Measurements from ENCODE around the gene SLC22A4.

Gene SLC22A4

DNA sequence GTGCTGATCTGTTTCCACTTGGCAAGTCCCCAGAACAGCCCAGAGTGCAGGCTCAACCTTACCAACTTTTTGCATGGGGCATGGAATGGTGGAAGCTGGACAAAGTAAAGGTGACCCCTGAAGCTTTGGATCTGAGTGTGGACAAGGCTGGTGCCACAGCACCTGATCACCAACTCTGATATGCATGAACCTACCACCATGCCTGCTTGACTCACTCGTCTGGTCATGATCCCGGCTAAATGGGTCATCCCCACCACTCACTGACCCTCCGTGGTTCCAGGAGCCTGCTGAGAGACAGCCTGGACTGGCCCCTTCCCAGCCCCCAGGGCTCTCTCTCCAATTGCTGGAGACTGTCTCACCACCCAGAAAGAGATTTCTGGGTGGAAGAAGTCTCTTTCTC, 14.4 kb upstream of the SLC22A4 start:
- no peaks in the 10 kb centered on the region for H3K9me3 Mint-ChIP-seq
- no peak overlapping the region for H3K27ac Mint-ChIP-seq
- no peak overlapping the region for H3K4me3 Mint-ChIP-seq
- H3K4me1 Mint-ChIP-seq = no peaks in the 10 kb centered on the region
- no peak for DNase-seq
- ATAC-seq = no peak
- peaks cover 23% of the 10 kb centered on the region for H3K27me3 Mint-ChIP-seq

DNA sequence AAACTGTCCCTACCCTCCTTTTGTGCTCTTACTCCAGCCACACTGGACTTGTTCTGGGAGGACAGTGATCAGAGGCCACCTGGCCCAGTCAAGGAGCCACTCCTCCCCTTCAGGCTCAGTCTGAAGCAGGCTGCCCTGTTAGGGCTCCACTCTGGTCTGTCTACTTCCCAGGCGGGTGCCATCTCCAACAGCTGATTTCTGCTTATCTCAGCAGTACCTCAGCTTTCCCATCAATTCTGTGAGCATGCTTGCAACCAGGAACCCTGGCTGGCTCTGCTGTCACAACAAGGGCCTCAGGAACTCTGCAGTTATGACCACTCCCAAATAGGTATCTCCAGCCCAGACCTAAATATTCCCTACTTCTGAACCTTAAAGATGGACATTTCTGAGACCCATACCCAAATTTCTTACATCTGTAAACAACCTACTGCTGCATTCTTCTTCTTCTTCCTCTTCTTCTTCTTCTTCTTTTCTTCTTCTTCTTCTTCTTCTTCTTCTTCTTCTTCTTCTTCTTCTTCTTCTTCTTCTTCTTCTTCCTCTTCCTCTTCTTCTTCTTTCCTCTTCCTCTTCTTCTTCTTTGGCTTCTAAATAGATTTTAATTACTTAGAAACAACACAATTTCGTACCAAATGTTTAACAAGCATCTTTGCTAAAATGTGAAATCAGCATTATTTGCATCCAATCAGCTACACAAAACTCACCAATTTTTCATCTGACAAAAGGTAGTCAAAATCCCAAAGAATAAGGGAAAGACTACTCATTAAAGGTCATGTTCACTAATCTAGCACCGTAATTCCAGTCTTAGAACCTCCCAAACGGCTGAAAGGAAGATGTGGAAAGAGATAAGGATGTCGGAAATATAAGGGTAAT, 13.6 kb upstream of the SLC22A4 start:
- ATAC-seq (no peak), DNase-seq (no peak)
- Mint-ChIP-seq H3K27me3 (peaks cover 15% of the 10 kb centered on the region), H3K4me3 (no peak overlapping the region), H3K9me3 (no peaks in the 10 kb centered on the region), H3K4me1 (no peaks in the 10 kb centered on the region), H3K27ac (peak overlapping the region in 1 of 2 donors; percentile 66)

GRCh38 chr5:132281856-132282614, 12.2 kb upstream of the SLC22A4 start:
- Mint-ChIP-seq H3K4me1 (no peaks in the 10 kb centered on the region), H3K27ac (no peak overlapping the region), H3K27me3 (peaks cover 12% of the 10 kb centered on the region), H3K9me3 (no peaks in the 10 kb centered on the region), H3K4me3 (no peak overlapping the region)
- DNase-seq (no peak), ATAC-seq (no peak)

GRCh38 chr5:132283423-132284043, 10.7 kb upstream of the SLC22A4 start:
- Mint-ChIP-seq H3K4me1 (no peaks in the 10 kb centered on the region), H3K27ac (no peak overlapping the region), H3K4me3 (no peak overlapping the region), H3K27me3 (peaks cover 12% of the 10 kb centered on the region), H3K9me3 (no peaks in the 10 kb centered on the region)
- DNase-seq = peak in 1 of 2 donors; percentile 7
- no peak for ATAC-seq

GRCh38 chr5:132289097-132289496, 5.1 kb upstream of the SLC22A4 start:
- no peaks in the 10 kb centered on the region for H3K9me3 Mint-ChIP-seq
- no peak overlapping the region for H3K27ac Mint-ChIP-seq
- no peak overlapping the region for H3K4me3 Mint-ChIP-seq
- peaks cover 15% of the 10 kb centered on the region for H3K4me1 Mint-ChIP-seq
- ATAC-seq = no peak
- H3K27me3 Mint-ChIP-seq = no peaks in the 10 kb centered on the region
- DNase-seq = no peak

DNA sequence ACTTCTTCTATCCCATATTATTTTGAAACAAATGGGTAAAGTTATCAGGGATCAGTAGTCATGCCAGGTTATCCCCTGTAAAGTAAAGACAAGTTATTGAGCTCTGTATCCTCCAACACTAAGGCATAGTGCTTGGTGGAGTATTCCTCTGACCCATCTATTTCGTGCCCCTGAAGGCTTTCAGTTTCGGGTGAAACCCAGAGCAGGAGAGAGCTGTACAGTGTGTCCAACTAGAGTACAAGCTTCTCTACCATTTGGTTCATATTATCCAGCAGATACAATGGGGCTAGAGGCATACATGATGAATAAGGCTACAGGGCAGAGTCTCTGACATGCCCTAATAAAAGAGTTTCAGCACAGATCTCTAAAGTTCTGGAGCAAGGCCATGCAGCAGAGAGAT, 3.2 kb upstream of the SLC22A4 start:
- Mint-ChIP-seq H3K4me3 (no peak overlapping the region), H3K27me3 (no peaks in the 10 kb centered on the region), H3K9me3 (no peaks in the 10 kb centered on the region), H3K27ac (no peak overlapping the region), H3K4me1 (peaks cover 33% of the 10 kb centered on the region)
- DNase-seq (no peak), ATAC-seq (no peak)

DNA sequence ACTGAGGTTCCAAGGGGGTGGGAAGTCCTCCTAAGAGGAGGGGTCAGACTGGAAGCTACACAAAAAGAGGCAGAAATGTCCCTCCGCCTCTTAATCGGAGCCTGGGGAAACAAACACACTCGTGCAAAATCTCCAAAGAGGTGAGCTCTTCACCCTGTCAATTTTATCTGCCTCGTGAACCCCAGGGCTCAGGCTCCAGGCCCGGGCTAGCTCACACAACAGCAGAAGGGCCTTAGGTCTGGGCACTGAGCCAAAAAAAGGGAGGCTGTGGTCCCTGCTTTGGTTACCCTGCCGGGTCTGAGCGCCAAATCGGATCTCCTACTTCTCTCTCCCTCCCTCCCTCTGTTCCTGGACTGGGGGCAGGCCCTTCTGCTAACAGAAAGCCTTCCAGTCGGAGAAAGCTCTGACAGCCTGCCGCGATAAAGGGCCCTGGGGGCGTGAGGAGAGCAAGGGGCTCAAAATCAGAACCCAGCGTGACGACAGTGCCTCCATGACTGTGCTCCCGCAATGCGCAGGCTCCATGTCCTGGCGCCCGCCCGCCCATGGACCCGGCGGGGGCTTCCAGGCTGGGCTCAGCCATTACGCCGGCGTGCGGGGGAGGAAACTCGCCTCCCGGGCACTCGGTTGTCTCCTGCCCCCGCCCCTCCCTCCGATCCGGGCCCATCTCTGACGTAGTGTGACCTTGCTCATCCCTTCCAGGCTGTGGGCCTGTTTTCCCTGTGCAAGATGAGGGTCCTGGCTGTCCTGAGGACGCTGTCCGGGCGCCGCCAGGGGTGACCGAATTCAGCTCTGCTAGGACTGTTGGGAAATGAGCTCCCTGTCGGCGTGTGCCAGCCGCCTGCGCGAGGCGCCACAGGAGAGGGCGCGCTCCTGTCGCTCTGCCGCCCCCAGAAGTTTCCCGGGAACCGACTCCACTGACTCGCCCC, 865 bp upstream of the SLC22A4 start:
- Mint-ChIP-seq H3K27me3 (no peaks in the 10 kb centered on the region), H3K27ac (peak overlapping the region; percentile 96 to 97), H3K4me1 (peaks cover 51% of the 10 kb centered on the region), H3K4me3 (peak overlapping the region; percentile 96 to 99), H3K9me3 (no peaks in the 10 kb centered on the region)
- peak; percentile 71 for ATAC-seq
- peak; percentile 81 to 90 for DNase-seq

GRCh38 chr5:132294728-132295504, 722 bp downstream of the SLC22A4 start:
- peak overlapping the region; percentile 96 to 99 for H3K4me3 Mint-ChIP-seq
- ATAC-seq = peak; percentile 61
- H3K27me3 Mint-ChIP-seq = no peaks in the 10 kb centered on the region
- peak overlapping the region; percentile 93 to 97 for H3K27ac Mint-ChIP-seq
- H3K4me1 Mint-ChIP-seq = peaks cover 53% of the 10 kb centered on the region
- H3K9me3 Mint-ChIP-seq = no peaks in the 10 kb centered on the region
- DNase-seq = peak; percentile 39 to 74

DNA sequence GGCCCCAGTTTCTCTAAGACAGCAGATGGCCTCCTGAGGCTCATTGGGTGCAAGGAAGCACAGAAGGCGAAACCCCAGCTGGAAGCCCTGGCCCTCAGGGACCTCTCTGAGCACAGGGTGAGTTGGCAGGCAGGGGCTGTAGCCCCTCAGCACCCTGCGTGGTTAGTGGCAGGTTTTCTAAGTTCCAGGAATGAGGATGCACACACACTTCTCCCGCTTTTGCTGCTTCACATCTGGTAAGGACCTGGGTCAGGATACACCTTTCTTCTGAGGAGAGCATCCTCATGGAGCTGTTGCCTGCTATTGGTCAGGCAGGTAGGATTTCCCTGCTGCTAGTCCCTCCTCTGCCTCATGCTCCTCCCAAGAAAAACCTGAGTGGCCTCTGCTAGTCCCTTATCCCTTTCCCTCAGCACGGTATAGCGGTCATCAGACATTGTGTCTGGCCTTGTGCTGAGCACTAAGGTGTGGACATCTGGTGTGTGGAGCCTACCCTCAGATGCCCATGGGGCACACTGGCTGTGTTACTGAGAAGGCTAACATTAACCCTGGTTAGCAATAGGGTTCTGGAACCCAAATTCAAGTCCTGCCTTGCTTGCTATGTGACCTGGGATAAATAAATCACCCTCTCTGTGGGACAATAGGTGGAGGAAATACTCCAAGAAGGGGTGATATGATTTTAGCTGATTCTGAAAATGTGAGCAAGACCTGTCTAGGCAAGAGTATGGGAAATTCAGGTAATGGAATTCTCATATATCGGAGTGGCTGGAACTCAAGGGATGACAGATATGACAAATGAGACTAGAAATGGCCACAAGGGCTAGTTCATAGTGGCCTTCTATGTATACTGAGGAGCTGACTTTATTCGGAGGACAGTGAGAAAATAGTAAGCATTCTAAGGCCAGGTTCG, 1.6 kb downstream of the SLC22A4 start:
- Mint-ChIP-seq H3K4me3 (peak overlapping the region; percentile 96 to 99), H3K27me3 (no peaks in the 10 kb centered on the region), H3K4me1 (peaks cover 53% of the 10 kb centered on the region), H3K9me3 (no peaks in the 10 kb centered on the region), H3K27ac (peak overlapping the region; percentile 69 to 78)
- DNase-seq (no peak), ATAC-seq (no peak)

DNA sequence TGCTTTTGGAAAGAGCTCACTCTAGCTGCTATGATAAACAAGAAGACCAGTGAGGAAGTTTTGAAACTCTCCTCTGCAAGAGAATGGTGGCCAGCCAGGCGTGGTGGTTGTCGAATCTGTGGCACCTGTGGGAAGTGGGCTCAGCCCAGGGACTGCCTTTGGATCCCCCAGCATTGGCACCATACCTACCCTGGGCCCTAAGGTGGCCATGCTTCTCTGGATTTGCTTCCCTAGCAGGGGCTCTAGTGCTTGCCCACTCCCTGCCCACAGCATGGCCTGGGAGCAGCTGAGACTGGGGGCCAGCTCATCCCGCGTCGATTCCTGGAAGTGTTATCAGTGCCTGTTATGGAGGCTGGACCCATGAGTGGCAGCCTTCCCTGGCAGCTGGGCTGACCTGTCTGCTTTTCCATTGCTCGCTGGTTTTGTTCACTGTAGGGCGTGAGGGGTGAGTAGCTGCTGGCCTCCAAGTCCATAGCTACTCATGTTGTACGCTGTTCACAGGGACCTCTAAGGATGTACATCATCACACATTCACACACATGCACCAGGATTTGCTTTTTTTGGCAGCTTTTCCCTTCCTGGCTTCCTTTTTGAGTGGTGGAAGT, 2.3 kb downstream of the SLC22A4 start:
- Mint-ChIP-seq H3K4me1 (peaks cover 53% of the 10 kb centered on the region), H3K9me3 (no peaks in the 10 kb centered on the region), H3K27me3 (no peaks in the 10 kb centered on the region), H3K27ac (no peak overlapping the region), H3K4me3 (no peak overlapping the region)
- ATAC-seq (no peak), DNase-seq (no peak)

GRCh38 chr5:132297211-132297940, 3.2 kb downstream of the SLC22A4 start:
- no peak overlapping the region for H3K4me3 Mint-ChIP-seq
- peak overlapping the region in 1 of 2 donors; percentile 69 for H3K27ac Mint-ChIP-seq

GRCh38 chr5:132298298-132299212, 4.4 kb downstream of the SLC22A4 start:
- Mint-ChIP-seq H3K9me3 (peaks cover under 1% of the 10 kb centered on the region in 2 donors), H3K27me3 (no peaks in the 10 kb centered on the region), H3K4me3 (no peak overlapping the region), H3K27ac (no peak overlapping the region), H3K4me1 (peaks cover 41% of the 10 kb centered on the region)
- ATAC-seq = no peak
- DNase-seq = no peak

More at GRCh38 chr5:132297211-132297940, 3.2 kb downstream of the SLC22A4 start:
- no peak for DNase-seq
- Mint-ChIP-seq H3K4me1 (peaks cover 53% of the 10 kb centered on the region), H3K27me3 (no peaks in the 10 kb centered on the region), H3K9me3 (no peaks in the 10 kb centered on the region)
- no peak for ATAC-seq

Measured in stimulated activated naive CD8-positive, alpha-beta T cell treated with anti-CD3 and anti-CD28 coated beads, Interleukin-15, amount 100 ng/mL, for 72 hours (primary cell).